Measurements from ENCODE around the gene FBXL7.
"Not testable (repeated sequence)": the region's sequence is repeated elsewhere in the genome, so short reads cannot be mapped to it uniquely, and the experiment has no call there.

Gene FBXL7

DNA sequence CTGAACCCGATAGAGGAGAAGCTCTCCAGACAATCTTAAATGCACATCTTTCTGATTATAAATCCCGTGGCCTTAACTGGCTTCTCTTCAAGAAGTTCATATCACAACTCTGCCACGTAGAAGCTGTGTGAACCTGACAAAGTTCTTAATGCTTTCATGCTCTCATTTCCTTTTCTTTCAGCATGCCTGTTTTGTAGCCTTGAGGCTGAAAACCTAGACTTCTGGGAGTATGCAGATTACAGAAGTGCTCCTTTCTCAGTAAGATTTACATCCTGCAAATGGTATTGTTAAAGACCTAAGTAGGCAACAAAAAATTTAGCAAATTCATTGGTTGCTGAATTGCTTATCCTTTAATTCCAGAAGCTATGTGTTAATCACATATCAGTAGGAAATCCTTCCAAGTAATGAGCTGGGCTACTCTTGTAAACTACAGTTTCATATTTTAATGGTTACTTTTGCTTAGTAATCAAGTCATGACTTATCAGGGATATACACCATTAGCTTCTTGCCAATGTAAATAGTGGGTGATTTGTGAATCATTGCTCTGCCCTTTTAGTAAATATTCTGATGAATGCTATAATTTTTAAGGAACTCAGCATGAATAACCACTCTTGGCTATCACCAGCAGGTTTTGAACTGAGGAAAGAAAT is 334.7 kb downstream of the FBXL7 start:
- no peak for DNase-seq

DNA sequence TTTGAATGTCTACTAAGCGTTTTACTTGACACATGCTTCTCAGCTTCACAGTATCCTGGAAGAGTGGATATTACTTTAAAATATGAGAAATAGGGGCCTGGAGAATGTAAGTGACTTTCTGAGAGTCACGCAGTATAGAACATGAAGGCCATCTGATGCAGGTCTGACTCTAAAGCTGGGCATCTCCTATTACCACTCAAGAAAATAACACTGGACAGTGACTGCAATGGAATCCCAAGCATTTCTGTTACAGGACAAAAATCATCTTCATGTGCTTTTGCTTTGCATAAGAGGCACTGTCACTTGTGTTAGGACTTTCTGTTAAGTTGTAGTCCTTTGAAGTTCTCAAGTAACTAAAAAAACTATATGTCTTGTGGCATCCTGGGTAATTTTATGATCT is 335.5 kb downstream of the FBXL7 start:
- no peak for DNase-seq

DNA sequence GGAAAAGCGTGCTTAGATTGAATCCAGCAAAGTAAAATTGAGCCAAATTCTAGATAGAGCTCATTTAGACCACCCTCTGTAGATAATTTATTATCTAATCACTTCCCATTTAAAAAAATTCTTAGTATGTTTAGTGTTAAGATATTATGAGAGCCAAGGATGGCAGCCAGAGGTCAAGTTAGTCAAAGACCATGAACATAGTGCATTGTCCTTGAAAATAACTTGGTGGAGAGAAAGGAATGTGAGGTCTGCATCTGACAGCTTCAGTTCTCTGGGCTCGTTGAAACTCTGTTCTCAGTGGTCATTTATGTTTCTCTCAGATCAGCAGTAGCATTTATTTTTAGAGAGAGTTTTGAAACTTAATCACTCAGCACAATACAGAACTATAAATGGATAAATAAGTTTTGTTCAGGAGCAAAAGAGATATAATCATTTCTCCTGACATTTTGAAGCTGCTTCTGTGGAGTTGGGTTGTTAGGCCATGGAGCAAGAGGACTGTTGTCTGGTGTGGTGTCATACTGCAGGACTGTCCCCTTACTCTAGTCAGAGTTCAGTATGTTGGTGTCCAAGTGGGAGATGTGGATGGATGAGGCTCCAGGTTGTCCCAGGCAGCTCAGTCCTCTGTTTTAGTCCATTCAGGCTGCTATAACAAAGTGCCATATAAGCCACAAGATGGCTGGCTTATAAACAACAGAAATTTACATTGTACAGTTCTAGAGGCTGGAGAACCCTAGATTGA is 337.7 kb downstream of the FBXL7 start:
- DNase-seq, result no peak

DNA sequence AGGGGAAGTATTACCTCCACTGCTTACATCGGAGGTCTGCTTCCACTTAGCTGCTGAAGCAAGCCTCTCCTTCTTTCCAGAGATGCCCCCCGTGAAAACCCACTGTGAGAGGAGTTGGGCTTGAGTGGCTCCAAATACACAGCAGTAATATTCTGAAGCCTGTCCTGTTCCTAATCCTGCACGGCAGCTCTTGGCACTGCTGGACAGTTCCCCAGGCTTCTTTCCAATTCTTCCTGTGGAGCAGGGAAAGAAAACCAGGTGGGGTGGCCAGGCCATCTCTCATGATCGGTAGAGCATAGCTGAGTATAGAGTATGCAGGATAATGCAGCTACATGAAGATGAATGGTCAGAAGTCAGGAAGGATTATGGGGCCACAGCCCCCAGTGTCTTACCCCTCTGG is 344.3 kb downstream of the FBXL7 start:
- no peak for DNase-seq

DNA sequence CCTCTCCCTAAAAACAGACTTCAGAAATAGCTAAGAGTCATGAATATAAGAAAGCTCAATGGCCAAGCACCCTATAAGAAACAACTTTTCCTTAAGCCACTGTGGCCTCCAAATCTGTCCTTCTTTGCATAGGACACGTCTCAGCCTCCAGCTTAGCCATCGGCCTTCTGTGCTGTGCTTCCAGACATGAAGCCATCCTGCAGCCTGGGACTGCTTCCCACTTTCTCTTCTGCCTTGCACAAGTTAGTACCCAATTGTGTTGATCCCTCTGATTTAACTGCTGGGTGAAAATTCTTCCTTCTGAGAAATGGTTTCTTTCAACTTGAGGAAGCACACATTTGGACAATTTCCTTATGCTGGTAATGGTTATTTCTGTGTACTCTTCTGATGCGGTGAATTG is 344.9 kb downstream of the FBXL7 start:
- no peak for DNase-seq

DNA sequence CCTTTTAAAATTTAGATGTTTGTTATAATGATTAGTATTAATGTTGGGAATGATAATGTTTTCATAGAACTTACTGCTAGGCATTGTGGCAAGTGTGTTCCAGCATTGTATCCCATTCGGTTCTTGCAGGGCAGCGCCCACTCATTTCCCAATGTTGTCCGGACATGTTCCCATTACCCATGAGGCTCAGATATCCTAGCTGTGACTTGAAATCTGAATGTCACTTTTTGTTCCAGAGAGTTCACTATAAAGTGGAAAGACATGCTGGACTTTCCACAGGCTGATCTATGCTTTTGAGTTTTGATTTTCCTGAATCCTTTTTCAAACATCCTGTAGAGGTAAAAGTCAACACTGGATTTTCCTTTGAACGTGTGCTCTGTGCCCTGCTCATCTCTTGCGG is 350.6 kb downstream of the FBXL7 start:
- no peak for DNase-seq

DNA sequence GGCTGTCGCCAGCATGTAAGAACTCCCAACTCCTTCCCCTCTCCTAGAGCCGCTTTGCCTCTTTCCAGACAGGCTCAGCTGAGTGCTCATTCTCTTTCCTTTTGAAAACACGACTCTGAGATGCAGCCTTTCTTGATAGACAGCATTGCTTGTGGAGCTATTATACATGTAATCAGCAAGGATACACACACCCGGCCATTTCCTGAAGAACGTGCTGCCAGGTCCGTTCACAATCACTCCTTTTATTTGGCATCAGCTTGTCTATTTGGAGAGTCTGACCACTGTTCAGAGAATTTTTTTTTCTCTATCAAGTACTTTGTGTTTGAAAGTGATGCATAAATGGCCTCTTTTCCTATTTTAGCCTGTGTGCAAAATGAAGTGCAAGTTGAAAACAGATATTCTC is 351.0 kb downstream of the FBXL7 start:
- DNase-seq, result no peak

DNA sequence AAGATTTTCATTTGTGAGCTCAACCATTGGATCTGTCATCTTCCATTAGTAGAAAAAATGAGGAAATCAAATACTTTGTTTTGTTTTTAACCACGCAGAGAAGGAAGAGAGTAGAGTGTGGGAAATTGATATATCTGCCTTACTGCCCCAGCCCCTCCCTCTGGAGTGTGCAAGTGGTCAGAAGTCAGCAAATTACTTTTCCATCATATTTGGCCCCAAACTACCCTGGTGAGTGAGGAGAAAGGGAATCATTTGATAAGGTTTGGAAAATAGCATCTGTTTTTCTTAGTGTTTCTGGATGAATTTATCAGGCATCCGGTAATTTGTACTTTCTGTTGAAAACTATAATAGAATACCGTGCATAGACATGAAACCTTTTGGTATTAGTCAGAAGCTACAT is 352.2 kb downstream of the FBXL7 start:
- DNase-seq, result no peak

DNA sequence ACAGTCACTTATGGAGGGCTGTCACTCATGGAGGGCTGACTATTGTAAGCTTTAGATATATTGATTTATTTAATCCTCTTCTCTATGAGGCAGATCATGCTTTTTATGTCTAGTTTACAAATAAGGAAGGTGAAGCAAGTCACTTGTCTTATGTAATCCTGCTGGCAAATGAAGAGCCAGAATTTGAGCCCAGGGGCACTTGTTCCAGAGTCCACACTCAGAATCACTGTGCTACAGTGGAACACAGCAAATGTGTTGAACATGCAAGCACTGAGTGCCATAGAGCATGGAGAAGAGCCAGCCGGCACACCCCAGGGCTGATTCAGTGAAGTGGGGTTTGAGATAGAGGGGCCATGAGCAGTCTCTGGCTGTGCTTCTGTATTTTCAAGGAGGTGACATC is 353.0 kb downstream of the FBXL7 start:
- DNase-seq, result no peak

DNA sequence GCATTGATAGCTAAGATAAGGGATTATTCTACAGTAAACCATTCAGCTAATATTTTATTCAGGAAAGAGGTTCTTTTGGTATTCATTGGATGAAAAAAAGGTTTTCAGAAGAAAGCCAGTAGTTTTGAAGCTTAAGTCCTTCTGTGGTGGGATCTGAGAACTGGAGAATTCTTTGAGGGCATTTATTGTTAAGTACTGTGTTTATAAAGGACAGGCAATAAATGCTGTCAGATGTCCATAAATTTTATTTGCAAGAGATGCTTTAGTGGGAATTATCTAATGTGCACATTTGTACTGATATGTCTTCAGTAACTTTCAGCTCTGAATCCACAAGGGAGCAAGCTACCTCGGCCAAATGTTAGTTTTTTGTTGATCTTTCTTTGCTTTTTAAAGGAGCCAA is 358.3 kb downstream of the FBXL7 start:
- DNase-seq, result no peak

DNA sequence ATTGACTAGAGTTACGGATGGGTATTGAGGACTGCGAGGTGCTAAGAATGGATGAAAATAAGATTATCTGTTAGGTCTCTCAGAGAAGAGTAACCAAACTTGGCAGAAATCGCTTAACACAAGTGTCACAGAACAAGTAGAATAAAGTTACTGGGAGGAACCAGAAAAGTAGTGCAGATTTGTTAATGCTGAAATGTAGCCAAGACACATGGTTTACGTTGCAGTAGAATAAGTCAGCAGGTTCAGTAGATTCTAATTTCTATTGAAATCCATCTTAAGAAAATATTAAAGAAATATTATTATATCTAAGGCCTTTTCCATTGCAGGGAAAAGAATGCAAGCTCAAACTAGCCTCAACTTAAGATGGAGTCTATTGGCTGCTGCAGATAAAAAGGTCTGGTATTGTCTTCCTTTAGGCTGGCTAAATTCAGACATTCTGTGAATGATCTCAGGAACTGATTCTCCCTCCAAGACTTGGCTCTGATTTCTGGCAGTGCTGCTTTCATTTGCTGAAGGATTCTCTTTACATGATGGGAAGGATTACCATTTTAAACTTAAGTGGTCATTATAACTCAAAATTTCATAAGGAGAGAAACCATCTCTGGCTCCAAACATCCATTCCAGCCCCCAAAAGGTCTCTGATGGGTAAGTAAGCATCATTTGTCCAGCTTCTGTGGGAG is 364.7 kb downstream of the FBXL7 start:
- DNase-seq, result no peak

DNA sequence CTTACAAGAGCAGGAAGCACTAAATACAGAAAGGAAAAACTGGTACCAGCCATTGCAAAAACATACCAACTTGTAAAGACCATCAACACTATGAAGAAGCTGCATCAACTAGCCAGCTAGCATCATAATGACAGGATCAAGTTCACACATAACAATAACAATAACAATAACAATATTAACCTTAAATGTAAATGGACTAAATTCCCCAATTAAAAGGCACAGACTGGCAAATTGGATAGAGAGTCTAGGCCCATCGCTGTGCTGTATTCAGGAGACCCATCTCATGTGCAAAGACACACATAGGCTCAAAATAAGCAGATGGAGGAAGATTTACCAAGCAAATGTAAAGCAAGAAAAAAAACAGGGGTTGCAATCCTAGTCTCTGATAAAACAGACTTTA is 372.3 kb downstream of the FBXL7 start:
- DNase-seq, result not testable (repeated sequence)

DNA sequence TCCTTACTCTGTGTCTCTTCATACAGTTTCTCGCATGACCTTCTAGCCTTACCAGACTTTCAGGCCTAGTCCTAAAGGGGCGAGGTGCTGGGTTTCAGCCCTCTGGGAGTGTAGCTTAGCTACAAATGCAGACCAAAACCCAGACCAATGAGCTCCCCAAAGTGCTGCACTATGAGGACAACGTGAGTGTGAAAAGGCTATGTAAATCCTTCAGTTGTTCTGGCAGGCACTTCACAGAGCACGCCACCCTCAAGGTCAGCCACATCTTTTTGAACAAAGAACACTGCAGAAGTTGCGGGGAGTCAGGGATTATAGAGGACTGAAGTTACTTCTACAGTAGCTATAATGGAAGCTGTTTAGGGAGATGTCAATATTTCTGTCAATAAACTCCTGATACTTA is 377.9 kb downstream of the FBXL7 start:
- DNase-seq, result no peak

DNA sequence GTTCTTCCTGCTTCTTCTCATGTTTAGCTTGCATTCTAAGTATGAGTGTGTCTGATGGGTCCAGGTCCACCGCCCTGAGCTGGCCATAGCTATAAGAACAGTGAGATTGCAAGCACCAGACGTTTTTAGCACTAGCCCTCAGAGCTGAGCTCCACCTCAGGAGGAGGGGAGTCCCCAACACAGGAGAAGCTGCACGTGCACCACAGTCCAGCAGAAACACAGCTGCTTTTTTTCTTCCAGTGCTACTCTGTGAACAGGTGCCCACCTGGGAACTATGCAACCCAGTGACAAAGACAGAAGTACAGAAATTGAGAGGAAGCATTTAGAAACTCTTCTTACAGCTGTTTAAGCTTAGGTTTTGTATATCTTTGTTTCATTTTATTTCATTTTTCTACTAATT is 380.2 kb downstream of the FBXL7 start:
- DNase-seq, result no peak

DNA sequence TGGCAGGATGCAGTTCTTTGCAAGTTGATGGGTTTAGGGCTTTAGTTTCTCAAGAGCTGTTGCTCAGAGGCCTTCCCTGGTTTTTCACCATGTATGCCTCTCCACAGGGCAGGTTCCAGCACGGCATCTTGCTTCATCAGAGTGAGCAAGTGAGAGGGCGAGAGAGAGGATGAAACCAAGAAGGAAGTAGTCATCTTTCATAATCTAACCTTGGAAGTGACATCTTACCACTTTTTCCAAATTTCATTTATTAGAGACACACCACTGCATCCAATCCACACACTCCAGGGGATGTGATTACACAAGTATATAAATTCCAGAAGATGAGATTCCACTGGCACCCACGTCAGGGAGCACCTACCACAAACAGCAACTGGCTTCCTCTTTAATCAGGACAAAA is 385.2 kb downstream of the FBXL7 start:
- DNase-seq, result no peak

DNA sequence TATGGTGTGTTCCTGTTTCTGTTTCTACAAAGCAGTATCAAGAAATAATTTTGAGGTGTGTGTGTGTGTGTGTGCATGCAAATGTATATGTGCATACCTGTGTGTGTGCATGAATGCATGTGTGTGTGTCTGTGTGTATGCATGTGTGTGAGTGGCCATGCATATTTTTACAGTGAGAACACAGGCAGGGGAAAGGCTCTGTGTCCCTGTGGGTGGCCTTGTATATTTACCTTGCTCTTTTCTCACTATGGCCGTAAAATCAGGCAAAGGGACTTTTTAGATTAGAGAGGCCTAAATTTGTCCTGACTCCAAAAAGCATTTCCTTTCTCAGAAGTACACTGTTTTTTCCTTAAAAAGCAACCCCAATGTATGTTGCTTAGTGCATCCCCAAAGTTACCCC is 386.2 kb downstream of the FBXL7 start:
- DNase-seq, result no peak

DNA sequence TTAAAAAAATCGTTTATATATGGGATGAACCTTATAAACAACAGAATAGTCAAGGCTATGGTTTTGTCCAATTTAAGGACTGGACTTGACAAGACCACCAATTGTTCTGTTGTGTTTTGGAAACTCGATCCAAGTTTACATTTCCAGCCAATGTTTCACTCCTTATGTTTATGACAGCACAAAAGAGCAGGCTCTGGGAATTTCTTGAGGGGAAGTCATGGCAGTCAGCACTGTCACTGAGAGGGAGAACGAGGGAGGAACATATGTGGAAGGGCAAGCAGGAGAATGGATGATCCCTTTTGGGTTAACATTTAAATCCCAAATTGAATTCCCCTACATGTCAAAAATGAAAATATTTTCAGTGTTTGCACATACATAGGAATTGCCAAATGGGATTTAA is 387.1 kb downstream of the FBXL7 start:
- no peak for DNase-seq

DNA sequence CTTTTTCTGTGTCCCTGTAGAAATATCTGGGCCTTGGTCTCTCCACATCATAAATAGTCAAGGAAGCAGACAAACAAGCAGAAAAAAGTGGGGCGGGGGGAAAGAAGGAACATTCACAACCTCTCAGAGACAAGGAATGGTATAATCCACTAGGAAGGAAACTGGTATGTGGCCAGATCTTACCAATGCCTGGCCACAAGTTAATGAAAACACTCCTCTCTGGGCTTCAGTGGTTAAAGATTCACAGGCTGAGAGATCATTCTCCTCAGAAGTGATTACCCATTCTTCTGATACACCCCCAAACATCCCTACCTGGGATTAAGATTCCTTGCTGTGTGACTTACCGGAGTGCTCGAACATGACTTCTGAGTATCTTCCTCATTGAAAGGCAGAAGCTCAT is 389.0 kb downstream of the FBXL7 start:
- no peak for DNase-seq

DNA sequence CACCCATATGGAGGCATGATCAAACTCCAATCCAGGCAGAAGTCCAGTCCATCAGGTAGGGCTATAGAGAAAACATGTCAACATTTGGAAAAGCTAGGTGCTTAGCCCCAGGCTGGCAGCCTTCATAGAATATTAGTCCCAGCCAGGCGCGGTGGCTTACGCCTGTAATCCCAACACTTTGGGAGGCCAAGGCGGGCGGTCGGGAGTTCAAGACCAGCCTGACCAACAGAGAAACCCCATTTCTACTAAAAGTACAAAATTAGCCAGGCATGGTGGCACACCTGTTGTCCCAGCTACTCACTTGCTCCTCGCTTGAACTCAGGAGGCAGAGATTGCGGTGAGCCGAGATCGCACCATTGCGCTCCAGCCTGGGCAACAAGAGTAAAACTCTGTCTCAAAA is 393.9 kb downstream of the FBXL7 start:
- no peak for DNase-seq

DNA sequence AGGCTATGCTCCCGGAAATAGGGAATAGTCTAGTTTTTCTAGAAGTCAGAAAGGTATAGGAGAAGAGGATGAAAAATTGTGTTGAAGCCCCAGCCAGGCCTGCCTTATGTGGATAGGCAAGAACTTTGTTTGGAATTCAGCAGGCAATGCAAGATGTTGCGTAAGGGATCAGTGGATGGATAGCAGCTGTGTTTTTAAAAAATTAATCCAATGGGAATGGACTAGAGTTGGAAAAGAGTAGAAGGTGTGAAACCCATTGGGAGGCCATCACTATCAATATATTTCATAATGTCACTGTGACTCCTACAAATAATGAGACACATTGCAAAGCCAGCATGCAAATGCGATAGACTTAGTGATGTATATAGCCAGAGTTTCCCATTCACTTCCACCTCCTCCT is 397.7 kb downstream of the FBXL7 start:
- DNase-seq, result no peak

DNA sequence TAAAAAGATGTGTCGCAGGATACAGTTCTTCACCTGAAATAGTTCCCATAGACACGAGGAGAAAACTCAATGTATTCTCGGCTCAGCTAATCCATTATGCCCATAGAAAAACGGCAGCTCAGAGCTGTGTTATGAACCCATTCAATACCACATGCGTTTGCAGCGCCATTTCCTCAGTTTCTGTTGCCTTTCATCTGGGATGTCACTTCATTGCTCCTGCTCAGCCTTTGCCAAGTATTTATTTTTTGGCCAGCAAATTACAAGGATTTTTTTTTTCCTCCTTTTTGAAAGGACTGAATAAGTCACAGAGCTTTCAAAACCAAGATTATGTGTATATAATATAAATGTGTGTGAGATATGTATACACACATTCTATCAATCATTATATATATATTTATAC is 398.7 kb downstream of the FBXL7 start:
- DNase-seq, result no peak

DNA sequence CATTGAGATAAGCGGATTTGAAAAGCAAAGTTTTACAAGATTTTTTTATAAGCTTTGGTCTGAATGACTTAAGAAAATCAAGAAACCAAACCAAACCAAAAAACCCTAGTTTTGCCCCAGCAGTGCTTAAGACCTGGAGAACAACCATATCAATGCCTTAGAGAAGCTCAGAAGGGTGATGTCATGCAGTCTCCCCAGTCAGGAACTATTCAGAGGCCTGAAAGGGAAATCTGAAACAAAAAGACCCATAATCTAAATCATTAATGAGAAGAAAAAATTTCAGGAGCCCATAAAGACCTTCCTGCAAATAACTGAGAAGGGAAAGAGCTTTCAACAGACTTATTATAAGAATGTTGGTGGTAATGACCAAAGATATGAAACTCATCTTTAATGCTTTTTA is 399.5 kb downstream of the FBXL7 start:
- no peak for DNase-seq

DNA sequence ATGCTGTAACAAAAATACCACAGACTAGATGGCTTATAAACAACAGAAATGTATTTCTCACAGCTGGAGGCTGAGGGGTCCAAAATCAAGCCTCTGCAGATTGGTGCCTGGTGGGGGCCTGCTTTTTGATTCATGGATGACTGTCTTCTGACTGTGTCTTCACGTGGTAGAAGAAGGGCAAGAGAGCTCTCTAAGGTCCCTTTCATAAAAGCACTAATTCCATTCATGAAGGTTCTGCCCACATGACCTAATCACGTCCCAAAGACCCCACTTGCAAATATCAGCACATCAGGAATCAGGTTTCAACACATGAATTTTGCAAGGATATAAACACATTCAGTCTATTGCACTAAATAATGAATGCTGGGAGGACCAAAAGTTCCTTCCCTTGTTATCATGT is 401.2 kb downstream of the FBXL7 start:
- no peak for DNase-seq

DNA sequence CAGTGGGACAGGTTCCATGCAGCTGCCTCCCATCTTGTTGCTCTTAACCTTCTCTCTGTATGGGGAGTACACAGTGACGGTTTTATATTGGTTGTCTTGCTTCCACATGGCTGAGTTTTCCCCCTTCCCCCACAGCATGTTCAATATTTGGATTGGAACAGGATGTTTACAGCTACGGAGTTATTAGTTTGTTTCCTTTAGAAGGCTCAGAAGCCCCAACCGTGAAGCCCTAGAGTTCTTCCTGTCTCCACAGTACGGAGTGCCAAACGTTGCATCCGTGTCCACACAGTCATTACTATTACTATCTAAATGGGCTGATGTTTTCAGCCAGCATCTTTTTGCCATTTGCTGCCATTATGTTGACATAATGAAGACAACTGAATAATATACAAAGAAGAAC is 402.1 kb downstream of the FBXL7 start:
- DNase-seq, result peak; percentile 60

All from DMS53 (cell line).